Mammary epithelial cell (primary cell): ENCODE measurements around the gene DTYMK.

Experiments
- EZH2 ChIP-seq: IDR thresholded peaks from 2 replicates; pipeline ENCODE4 v1.6.1; 2012; ENCODE audit warnings: low read length, inconsistent platforms, borderline replicate concordance
- TF ChIP-seq, protein P1 (sequence below), 2 donors: IDR thresholded peaks in 1 of 2; conservative IDR thresholded peaks in 1 of 2; 2 replicates each; pipeline ENCODE4 v1.5.1; 2011 to 2012; ENCODE audit warnings: inconsistent platforms in 2 of 2, low read length in 2 of 2, mild to moderate bottlenecking in 2 of 2, control low read depth in 1 of 2, low read depth in 1 of 2; ENCODE audit not compliant: insufficient read depth in 1 of 2; ENCODE audit errors: extremely low read depth in 1 of 2

DNA sequence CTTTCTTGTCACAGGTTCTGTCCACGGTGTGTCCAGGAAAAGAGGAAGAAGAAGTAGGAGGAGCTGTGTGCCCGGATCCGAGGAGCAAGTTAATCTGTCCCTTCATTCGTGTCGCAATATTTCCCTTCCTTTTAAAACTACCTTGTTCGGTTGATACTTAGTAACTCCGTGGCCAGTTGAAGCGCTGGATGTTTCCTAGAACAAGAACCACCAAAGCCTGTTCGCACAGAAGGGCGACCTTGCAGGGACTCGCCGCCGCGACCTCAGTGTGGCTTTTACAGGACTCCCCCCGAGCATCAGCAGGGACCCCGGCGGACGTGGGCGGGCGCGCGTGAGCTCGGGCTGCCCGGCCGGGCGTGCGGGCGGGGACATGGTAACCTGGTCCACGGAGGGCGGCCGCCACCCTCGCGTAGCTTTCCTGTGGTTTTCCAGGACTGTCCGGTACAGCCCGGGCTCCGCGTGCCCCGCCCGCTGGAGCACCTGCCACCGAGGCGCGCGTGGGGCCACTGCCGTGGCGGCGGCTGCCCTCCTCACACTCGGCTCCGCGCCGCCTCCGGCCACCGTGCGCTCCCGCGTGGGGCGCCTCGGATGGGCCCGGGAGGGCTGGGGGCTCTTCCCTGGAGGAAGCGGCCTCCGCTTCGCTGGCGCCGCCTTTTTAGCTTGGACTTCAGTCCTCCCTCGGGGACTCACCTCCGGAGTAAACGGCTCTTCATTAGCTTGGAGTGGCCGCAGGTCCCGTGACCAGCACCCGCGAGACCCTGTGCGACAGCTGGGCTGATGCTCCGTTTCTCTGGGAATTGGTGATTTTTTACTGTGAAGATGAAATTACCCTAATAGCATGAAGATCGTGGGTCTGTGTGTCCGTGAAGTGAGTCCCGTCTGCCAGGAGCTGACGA, 38.6 kb upstream of the DTYMK start:
- TF ChIP-seq, protein P1, sequence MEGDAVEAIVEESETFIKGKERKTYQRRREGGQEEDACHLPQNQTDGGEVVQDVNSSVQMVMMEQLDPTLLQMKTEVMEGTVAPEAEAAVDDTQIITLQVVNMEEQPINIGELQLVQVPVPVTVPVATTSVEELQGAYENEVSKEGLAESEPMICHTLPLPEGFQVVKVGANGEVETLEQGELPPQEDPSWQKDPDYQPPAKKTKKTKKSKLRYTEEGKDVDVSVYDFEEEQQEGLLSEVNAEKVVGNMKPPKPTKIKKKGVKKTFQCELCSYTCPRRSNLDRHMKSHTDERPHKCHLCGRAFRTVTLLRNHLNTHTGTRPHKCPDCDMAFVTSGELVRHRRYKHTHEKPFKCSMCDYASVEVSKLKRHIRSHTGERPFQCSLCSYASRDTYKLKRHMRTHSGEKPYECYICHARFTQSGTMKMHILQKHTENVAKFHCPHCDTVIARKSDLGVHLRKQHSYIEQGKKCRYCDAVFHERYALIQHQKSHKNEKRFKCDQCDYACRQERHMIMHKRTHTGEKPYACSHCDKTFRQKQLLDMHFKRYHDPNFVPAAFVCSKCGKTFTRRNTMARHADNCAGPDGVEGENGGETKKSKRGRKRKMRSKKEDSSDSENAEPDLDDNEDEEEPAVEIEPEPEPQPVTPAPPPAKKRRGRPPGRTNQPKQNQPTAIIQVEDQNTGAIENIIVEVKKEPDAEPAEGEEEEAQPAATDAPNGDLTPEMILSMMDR (conservative IDR thresholded peaks at IDR 0.05 in 1 of 2, IDR thresholded peaks at IDR 0.05 in 1 of 2; ENCODE audit: extremely low read depth in 1 of 2, insufficient read depth in 1 of 2, low read depth in 1 of 2, low read length in 2 of 2), result no peak
- TF ChIP-seq EZH2, result no peak
